Panc1 (cell line): Measurements from ENCODE around the gene EIF2AK2. TPM values are rescaled to one million over a fixed set of nuclear protein-coding genes. Genes with fewer than 3 reads are reported as not detected.

Source experiments
- ATAC-seq: fragments of 200-7000 bp; cut with Tn5 transposase; 2 replicates; pipeline ENCODE4 v1.9.1; 2020; ENCODE audit warnings: mild to moderate bottlenecking, moderate library complexity
- BruUV-seq: library from RNA; stranded (reverse); fragments of 400-500 nt; replicated peaks from 2 replicates; lab custom pipeline; 2021; lab: Mats Ljungman, UMichigan
- CTCF ChIA-PET: fragments of 300-600 bp; sonication (Branson Sonifier 250); formaldehyde crosslinking; loops from one replicate; lab custom pipeline; 2022; ENCODE audit warnings: antibody characterized with exemption; lab: Charles Lee
- POLR2A ChIA-PET: fragments of 300-600 bp; sonication (Branson Sonifier 250); formaldehyde crosslinking; loops from one replicate; lab custom pipeline; 2022; ENCODE audit warnings: antibody characterized with exemption; lab: Charles Lee
- DNase-seq: peaks from one replicate; pipeline ENCODE4 v3.0.0-alpha.2; 2010; ENCODE audit warnings: low read depth, low spot score
- H3K27ac ChIP-seq: 2 replicates; pipeline ENCODE4 v1.5.1; 2011; ENCODE audit warnings: mild to moderate bottlenecking, low read length, inconsistent platforms
- H3K27me3 ChIP-seq: fragments of 200-500 bp; sonication (Bioruptor generic); 2 replicates; pipeline ENCODE4 v1.6.0; 2014; ENCODE audit warnings: low read length, inconsistent platforms; ENCODE audit not compliant: control insufficient read depth, insufficient read depth
- H3K36me3 ChIP-seq: fragments of 200-500 bp; sonication (Bioruptor generic); 2 replicates; pipeline ENCODE4 v1.5.1; 2014; ENCODE audit warnings: inconsistent platforms, mild to moderate bottlenecking, low read length, moderate library complexity; ENCODE audit not compliant: control insufficient read depth, insufficient read depth
- H3K4me1 ChIP-seq: 2 replicates; pipeline ENCODE4 v1.5.1; 2011; ENCODE audit warnings: inconsistent platforms, mild to moderate bottlenecking, low read length, moderate library complexity; ENCODE audit not compliant: control insufficient read depth, insufficient read depth
- H3K4me3 ChIP-seq, 2 experiments: 2 replicates each; pipeline ENCODE4 v1.5.1; 2011 to 2012; ENCODE audit warnings: low read depth in 2 of 2, low read length in 2 of 2, mild to moderate bottlenecking in 2 of 2, inconsistent platforms in 1 of 2, moderate library complexity in 1 of 2
- H3K9me3 ChIP-seq: fragments of 200-500 bp; sonication (Bioruptor generic); 2 replicates; pipeline ENCODE4 v1.5.1; 2014; ENCODE audit warnings: low read depth, mild to moderate bottlenecking, inconsistent platforms, low read length, moderate library complexity; ENCODE audit not compliant: control insufficient read depth, insufficient read depth
- POLR2AphosphoS5 ChIP-seq: IDR thresholded peaks from 2 replicates; pipeline ENCODE4 v1.6.1; 2012; ENCODE audit warnings: mild to moderate bottlenecking, low read depth, low read length, moderate library complexity
- SIN3A ChIP-seq: IDR thresholded peaks from 2 replicates; pipeline ENCODE4 v1.6.1; 2012; ENCODE audit warnings: low read depth, mild to moderate bottlenecking, low read length, moderate library complexity, borderline replicate concordance; ENCODE audit not compliant: insufficient read depth
- TCF7L2 ChIP-seq: IDR thresholded peaks from 2 replicates; pipeline ENCODE4 v1.6.1; 2011; ENCODE audit warnings: mild to moderate bottlenecking, low read depth, low read length, inconsistent platforms
- in situ Hi-C: cut with HindIII; loops from 2 replicates; pipeline ENCODE4 v1.10.0; 2016; ENCODE audit warnings: low sequenced_read_pairs, low pct_unique_long_range_greater_than_20kb
- intact Hi-C: fragments of 100-400 bp; cut with micrococcal nuclease; formaldehyde crosslinking; loops from one replicate; pipeline ENCODE4 v1.10.0; 2022; ENCODE audit not compliant: unreplicated experiment
- total RNA-seq: library from RNA; stranded (reverse); gene quantifications from one replicate; pipeline ENCODE4 v1.2.1, GENCODE V29; 2021; ENCODE audit not compliant: unreplicated experiment
- TF ChIP-seq, protein P1 (sequence below): fragments of 450-650 bp; IDR thresholded peaks from 2 replicates; pipeline ENCODE4 v1.5.1; 2017; ENCODE audit warnings: mild to moderate bottlenecking
- TF ChIP-seq, protein P2 (sequence below), 2 experiments: IDR thresholded peaks; 2 replicates each; pipeline ENCODE4 v1.6.1; 2011 to 2012; ENCODE audit warnings: low read depth in 2 of 2, control low read depth in 1 of 2, low read length in 1 of 2, mild to moderate bottlenecking in 1 of 2, moderate library complexity in 1 of 2; ENCODE audit not compliant: insufficient read depth in 1 of 2

The EIF2AK2 gene
- total RNA-seq, 1 experiment from 2014 or later = 44.3 TPM

DNA sequence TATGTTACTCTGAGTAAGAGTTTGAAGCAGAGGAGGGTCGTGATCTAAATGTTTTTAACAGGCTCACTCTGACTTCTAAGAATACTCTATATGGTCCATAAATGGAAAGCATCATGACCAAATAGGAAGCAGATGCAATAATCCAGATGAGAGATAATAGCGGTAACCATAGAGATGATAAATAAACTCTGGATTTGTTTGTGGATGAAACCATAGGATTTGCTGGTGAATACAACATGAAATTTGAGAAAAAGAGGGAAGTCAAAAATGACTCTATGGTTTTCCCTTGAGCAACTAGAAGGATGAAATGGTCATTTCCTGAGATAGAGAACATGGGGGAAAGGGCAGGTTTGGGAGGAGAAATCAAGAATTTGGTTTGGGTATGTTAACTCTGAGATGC, 76.5 kb downstream of the EIF2AK2 start:
- no TSS peak for BruUV-seq
- Histone ChIP-seq H3K27me3 (no peaks in the 10 kb centered on the region), H3K4me1 (peaks cover 14% of the 10 kb centered on the region), H3K36me3 (no peaks in the 10 kb centered on the region; the same call in none of the 2 replicates), H3K27ac (no peak overlapping the region), H3K9me3 (no peaks in the 10 kb centered on the region), H3K4me3 (no peak overlapping the region)
- ATAC-seq (no peak), DNase-seq (no peak)
- TF ChIP-seq TCF7L2 = no peak
- TF ChIP-seq, protein P1, sequence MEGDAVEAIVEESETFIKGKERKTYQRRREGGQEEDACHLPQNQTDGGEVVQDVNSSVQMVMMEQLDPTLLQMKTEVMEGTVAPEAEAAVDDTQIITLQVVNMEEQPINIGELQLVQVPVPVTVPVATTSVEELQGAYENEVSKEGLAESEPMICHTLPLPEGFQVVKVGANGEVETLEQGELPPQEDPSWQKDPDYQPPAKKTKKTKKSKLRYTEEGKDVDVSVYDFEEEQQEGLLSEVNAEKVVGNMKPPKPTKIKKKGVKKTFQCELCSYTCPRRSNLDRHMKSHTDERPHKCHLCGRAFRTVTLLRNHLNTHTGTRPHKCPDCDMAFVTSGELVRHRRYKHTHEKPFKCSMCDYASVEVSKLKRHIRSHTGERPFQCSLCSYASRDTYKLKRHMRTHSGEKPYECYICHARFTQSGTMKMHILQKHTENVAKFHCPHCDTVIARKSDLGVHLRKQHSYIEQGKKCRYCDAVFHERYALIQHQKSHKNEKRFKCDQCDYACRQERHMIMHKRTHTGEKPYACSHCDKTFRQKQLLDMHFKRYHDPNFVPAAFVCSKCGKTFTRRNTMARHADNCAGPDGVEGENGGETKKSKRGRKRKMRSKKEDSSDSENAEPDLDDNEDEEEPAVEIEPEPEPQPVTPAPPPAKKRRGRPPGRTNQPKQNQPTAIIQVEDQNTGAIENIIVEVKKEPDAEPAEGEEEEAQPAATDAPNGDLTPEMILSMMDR = no peak
- TF ChIP-seq, protein P2, sequence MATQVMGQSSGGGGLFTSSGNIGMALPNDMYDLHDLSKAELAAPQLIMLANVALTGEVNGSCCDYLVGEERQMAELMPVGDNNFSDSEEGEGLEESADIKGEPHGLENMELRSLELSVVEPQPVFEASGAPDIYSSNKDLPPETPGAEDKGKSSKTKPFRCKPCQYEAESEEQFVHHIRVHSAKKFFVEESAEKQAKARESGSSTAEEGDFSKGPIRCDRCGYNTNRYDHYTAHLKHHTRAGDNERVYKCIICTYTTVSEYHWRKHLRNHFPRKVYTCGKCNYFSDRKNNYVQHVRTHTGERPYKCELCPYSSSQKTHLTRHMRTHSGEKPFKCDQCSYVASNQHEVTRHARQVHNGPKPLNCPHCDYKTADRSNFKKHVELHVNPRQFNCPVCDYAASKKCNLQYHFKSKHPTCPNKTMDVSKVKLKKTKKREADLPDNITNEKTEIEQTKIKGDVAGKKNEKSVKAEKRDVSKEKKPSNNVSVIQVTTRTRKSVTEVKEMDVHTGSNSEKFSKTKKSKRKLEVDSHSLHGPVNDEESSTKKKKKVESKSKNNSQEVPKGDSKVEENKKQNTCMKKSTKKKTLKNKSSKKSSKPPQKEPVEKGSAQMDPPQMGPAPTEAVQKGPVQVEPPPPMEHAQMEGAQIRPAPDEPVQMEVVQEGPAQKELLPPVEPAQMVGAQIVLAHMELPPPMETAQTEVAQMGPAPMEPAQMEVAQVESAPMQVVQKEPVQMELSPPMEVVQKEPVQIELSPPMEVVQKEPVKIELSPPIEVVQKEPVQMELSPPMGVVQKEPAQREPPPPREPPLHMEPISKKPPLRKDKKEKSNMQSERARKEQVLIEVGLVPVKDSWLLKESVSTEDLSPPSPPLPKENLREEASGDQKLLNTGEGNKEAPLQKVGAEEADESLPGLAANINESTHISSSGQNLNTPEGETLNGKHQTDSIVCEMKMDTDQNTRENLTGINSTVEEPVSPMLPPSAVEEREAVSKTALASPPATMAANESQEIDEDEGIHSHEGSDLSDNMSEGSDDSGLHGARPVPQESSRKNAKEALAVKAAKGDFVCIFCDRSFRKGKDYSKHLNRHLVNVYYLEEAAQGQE (IDR thresholded peaks at IDR 0.05; ENCODE audit: insufficient read depth in 1 of 2, low read depth in 2 of 2, low read length in 1 of 2) = no peak
- TF ChIP-seq SIN3A = no peak
- TF ChIP-seq POLR2AphosphoS5 = no peak
- CTCF ChIA-PET = no interaction called here
- intact Hi-C loops = no loop called here
- POLR2A ChIA-PET = no interaction called here
- in situ Hi-C loops = no loop called here

DNA sequence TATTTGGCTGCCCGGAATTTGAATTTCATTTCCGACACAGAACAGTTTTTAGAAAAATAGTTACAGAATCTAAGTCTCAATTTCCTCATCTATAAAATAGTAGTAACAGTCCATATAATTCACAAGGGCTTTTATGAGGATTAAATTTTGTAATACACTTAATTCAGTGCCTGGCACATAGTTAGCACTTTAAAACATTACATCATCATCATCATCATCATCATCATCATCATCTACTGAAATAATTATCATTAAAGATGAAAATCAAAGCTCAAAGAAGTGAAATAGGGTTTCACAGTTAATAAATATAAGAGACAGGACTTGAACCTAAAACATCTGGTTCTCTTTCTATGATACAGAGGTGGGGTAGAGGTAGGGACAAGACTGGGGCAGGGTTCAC, 85.8 kb downstream of the EIF2AK2 start:
- intact Hi-C loops (no loop called here), in situ Hi-C loops (no loop called here)
- Histone ChIP-seq H3K9me3 (no peaks in the 10 kb centered on the region), H3K4me1 (no peaks in the 10 kb centered on the region), H3K36me3 (peaks cover 4% of the 10 kb centered on the region; the same call in 1 of the 2 replicates), H3K27me3 (no peaks in the 10 kb centered on the region), H3K27ac (no peak overlapping the region), H3K4me3 (no peak overlapping the region)
- ATAC-seq = no peak
- BruUV-seq = no TSS peak
- TF ChIP-seq POLR2AphosphoS5 (no peak), TCF7L2 (no peak), SIN3A (no peak)
- TF ChIP-seq, protein P1 = no peak
- TF ChIP-seq, protein P2 (IDR thresholded peaks at IDR 0.05; ENCODE audit: insufficient read depth in 1 of 2, low read depth in 2 of 2, low read length in 1 of 2) = no peak
- ChIA-PET POLR2A (no interaction called here), CTCF (no interaction called here)
- DNase-seq = no peak
